Globus pallidus (tissue), 1 donor: ENCODE results near the gene DIDO1.

ENCODE experiments used
- DNase-seq: peaks from one replicate; pipeline ENCODE4 v3.0.0-alpha.2; 2015; ENCODE audit warnings: low spot score

The DIDO1 gene

GRCh38 chr20:62894261-62894660, 32.0 kb downstream of the DIDO1 start:
- no peak for DNase-seq

GRCh38 chr20:62893700-62894099, 32.6 kb downstream of the DIDO1 start:
- DNase-seq = no peak

GRCh38 chr20:62892348-62893304, 33.7 kb downstream of the DIDO1 start:
- DNase-seq = no peak

- DNase-seq = no peak
These were observed 35.2 kb downstream of the DIDO1 start for GRCh38 chr20:62891111-62891510.

- DNase-seq = no peak
These were observed 35.9 kb downstream of the DIDO1 start for GRCh38 chr20:62890444-62890843.

GRCh38 chr20:62889871-62890270, 36.4 kb downstream of the DIDO1 start:
- no peak for DNase-seq

GRCh38 chr20:62889411-62889810, 36.9 kb downstream of the DIDO1 start:
- DNase-seq = no peak

- no peak for DNase-seq
These were observed 37.4 kb downstream of the DIDO1 start for GRCh38 chr20:62888910-62889309.

GRCh38 chr20:62888406-62888805, 37.9 kb downstream of the DIDO1 start:
- DNase-seq = no peak

GRCh38 chr20:62887860-62888239, 38.5 kb downstream of the DIDO1 start:
- DNase-seq = no peak

- no peak for DNase-seq
These were observed 39.0 kb downstream of the DIDO1 start for GRCh38 chr20:62887152-62887859.

- DNase-seq = no peak
These were observed 39.6 kb downstream of the DIDO1 start for GRCh38 chr20:62886709-62887058.

GRCh38 chr20:62885896-62886708, 40.2 kb downstream of the DIDO1 start:
- no peak for DNase-seq

GRCh38 chr20:62885046-62885895, 41.0 kb downstream of the DIDO1 start:
- no peak for DNase-seq

GRCh38 chr20:62884556-62884955, 41.7 kb downstream of the DIDO1 start:
- DNase-seq = no peak

- DNase-seq = no peak
These were observed 43.9 kb downstream of the DIDO1 start for GRCh38 chr20:62882426-62882825.

GRCh38 chr20:62881662-62882395, 44.5 kb downstream of the DIDO1 start:
- DNase-seq = no peak

- no peak for DNase-seq
These were observed 45.2 kb downstream of the DIDO1 start for GRCh38 chr20:62880935-62881661.

- no peak for DNase-seq
These were observed 46.0 kb downstream of the DIDO1 start for GRCh38 chr20:62880147-62880934.
